Common myeloid progenitor, CD34-positive (primary cell): ENCODE data around the gene RMP24.

Experiments used
- CTCF ChIA-PET: fragments of 350-600 bp; sonication (Branson Sonifier 250); formaldehyde crosslinking; loops from one replicate; lab custom pipeline; 2021; ENCODE audit warnings: antibody characterized with exemption; lab: Charles Lee
- POLR2A ChIA-PET: fragments of 350-600 bp; sonication (Branson Sonifier 250); formaldehyde crosslinking; loops from one replicate; lab custom pipeline; 2021; ENCODE audit warnings: antibody characterized with exemption; lab: Charles Lee
- DNase-seq, 3 donors: peaks; one replicate each; pipeline versions ENCODE4 v3.0.0 to v3.0.0-alpha.2; 2013
- H3K27ac ChIP-seq, 2 experiments: 1 replicate in 1 of 2; 2 replicates in 1 of 2; pipeline ENCODE4 v1.7.0; 2013; ENCODE audit warnings: inconsistent platforms in 2 of 2, low read length in 2 of 2, mild to moderate bottlenecking in 2 of 2, low read depth in 1 of 2, moderate library complexity in 1 of 2; ENCODE audit not compliant: severe bottlenecking in 2 of 2, insufficient read depth in 1 of 2, poor library complexity in 1 of 2
- H3K27me3 ChIP-seq, 5 experiments: replicated peaks in 2 of 5; 1 replicate in 3 of 5; 2 replicates in 2 of 5; pipeline versions ENCODE4 v1.6.1 to v1.7.0; 2013; ENCODE audit warnings: low read length in 4 of 5, mild to moderate bottlenecking in 2 of 5, moderate library complexity in 2 of 5, inconsistent platforms in 1 of 5; ENCODE audit not compliant: insufficient read depth in 5 of 5, control insufficient read depth in 4 of 5
- H3K36me3 ChIP-seq, 4 experiments: 1 replicate in 2 of 4; 2 replicates in 2 of 4; pipeline versions ENCODE4 v1.6.1 to v1.7.0; 2013; ENCODE audit warnings: low read length in 3 of 4, control low read depth in 1 of 4, mild to moderate bottlenecking in 1 of 4; ENCODE audit not compliant: control insufficient read depth in 4 of 4, insufficient read depth in 4 of 4
- H3K4me1 ChIP-seq, 4 experiments: 1 replicate in 3 of 4; 2 replicates in 1 of 4; pipeline versions ENCODE4 v1.6.1 to v1.7.1; 2013; ENCODE audit warnings: low read length in 3 of 4, mild to moderate bottlenecking in 3 of 4, control low read depth in 1 of 4, inconsistent platforms in 1 of 4, moderate library complexity in 1 of 4; ENCODE audit not compliant: control insufficient read depth in 4 of 4, insufficient read depth in 4 of 4; ENCODE audit errors: control extremely low read depth in 1 of 4
- H3K4me3 ChIP-seq, 7 experiments: 1 replicate in 4 of 7; 2 replicates in 3 of 7; pipeline versions ENCODE4 v1.5.1 to v1.7.0; 2013; ENCODE audit warnings: mild to moderate bottlenecking in 7 of 7, low read length in 6 of 7, moderate library complexity in 6 of 7, inconsistent platforms in 2 of 7, low read depth in 2 of 7, control low read depth in 1 of 7; ENCODE audit not compliant: insufficient read depth in 4 of 7, control insufficient read depth in 1 of 7; ENCODE audit errors: extremely low read depth in 1 of 7
- H3K9me3 ChIP-seq, 5 experiments: 1 replicate in 4 of 5; 2 replicates in 1 of 5; pipeline versions ENCODE4 v1.6.1 to v1.7.1; 2013; ENCODE audit warnings: low read length in 4 of 5, mild to moderate bottlenecking in 2 of 5, inconsistent platforms in 1 of 5, low read depth in 1 of 5, moderate library complexity in 1 of 5; ENCODE audit not compliant: control insufficient read depth in 4 of 5, insufficient read depth in 2 of 5; ENCODE audit errors: control extremely low read depth in 1 of 5
- WGBS: methylation state at CpG from one replicate; pipeline ENCODE4 v1.1.5; 2013; ENCODE audit not compliant: insufficient coverage; 5-methylcytosine and 5-hydroxymethylcytosine counted together

Gene RMP24

GRCh38 chr18:35972197-35973000 is at the start of gene RMP24:
Gene RMP24 (plus strand): TSS chr18:35972679.
- POLR2A ChIA-PET: interaction anchor here (0.6 kb wide), 1 partner anchor 11 kb away, joined by 3 read pairs; no protein-coding TSS in a partner anchor
- Histone ChIP-seq H3K4me3 (peak within 1 kb of the TSS; percentile 80 to 95 (median 91)), H3K27me3 (no peaks in the 10 kb centered on the region), H3K36me3 (peaks cover 13 to 23% (median 16%) of the 10 kb centered on the region in 4 experiments), H3K9me3 (no peaks in the 10 kb centered on the region), H3K4me1 (peaks cover 16 to 40% (median 25%) of the 10 kb centered on the region in 4 experiments), H3K27ac (peak within 1 kb of the TSS; percentile 83 to 91)
- WGBS: 0% methylated on average over 68 of the region's 73 CpGs
- peak; percentile 95 to 97 (median 96) for DNase-seq
- CTCF ChIA-PET: no interaction called here

GRCh38 chr18:35923939-35924684 is 48.4 kb upstream of the RMP24 start:
- CTCF ChIA-PET: interaction anchor here (1.8 kb wide), 1 partner anchor 9 kb away, joined by 4 read pairs; no protein-coding TSS in a partner anchor
- 69% methylated on average over 3 of the region's 4 CpGs for WGBS

GRCh38 chr18:35926884-35927283 is 45.6 kb upstream of the RMP24 start:
- DNase-seq: no peak
- Histone ChIP-seq H3K27ac (no peak overlapping the region), H3K9me3 (peaks cover 0 to 10% (median 5%) of the 10 kb centered on the region in 5 experiments), H3K4me1 (no peaks in the 10 kb centered on the region), H3K27me3 (no peaks in the 10 kb centered on the region), H3K36me3 (no peaks in the 10 kb centered on the region), H3K4me3 (no peak overlapping the region)
- POLR2A ChIA-PET: no interaction called here
- WGBS: 99% methylated on average over 9 of the region's 11 CpGs
- CTCF ChIA-PET: interaction anchor here (1.6 kb wide), 1 partner anchor 15 kb away, joined by 4 read pairs; no protein-coding TSS in a partner anchor

More at GRCh38 chr18:35923939-35924684, 48.4 kb upstream of the RMP24 start:
- no peak overlapping the region for H3K27ac ChIP-seq
- H3K4me1 ChIP-seq: no peaks in the 10 kb centered on the region
- POLR2A ChIA-PET: no interaction called here
- H3K9me3 ChIP-seq: peaks cover 0 to 2% (median 0%) of the 10 kb centered on the region in 5 experiments
- H3K4me3 ChIP-seq: no peak overlapping the region
- H3K36me3 ChIP-seq: no peaks in the 10 kb centered on the region
- DNase-seq: no peak
- no peaks in the 10 kb centered on the region for H3K27me3 ChIP-seq

- DNase-seq: no peak
- Histone ChIP-seq H3K4me1 (no peaks in the 10 kb centered on the region), H3K4me3 (no peak overlapping the region), H3K27me3 (no peaks in the 10 kb centered on the region), H3K9me3 (peaks cover 0 to 10% (median 5%) of the 10 kb centered on the region in 5 experiments), H3K27ac (no peak overlapping the region), H3K36me3 (no peaks in the 10 kb centered on the region)
- WGBS: 100% methylated on average over 1 of the region's 3 CpGs
- ChIA-PET POLR2A (no interaction called here), CTCF (interaction anchor here (1.6 kb wide), 1 partner anchor 14 kb away, joined by 4 read pairs; no protein-coding TSS in a partner anchor)
Measured at GRCh38 chr18:35927430-35927829, 45.0 kb upstream of the RMP24 start.

DNA sequence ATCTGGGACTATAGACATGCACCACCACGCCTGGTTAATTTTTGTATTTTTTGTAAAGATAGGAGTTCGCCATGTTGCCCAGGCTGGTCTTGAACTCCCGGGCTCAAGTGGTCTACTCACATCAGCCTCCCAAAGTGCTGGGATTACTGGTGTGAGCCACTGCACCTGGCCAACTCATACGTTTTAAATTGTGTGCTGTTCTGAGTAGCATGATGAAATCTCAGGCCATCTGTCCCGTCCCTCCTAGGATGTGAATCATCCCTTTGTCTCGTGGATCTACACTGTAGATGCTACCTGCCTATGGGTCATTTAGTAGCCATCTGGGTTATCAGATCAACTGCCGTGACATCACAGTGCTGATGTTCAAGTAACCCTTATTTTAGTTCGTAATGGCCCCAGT is 38.5 kb upstream of the RMP24 start:
- no peaks in the 10 kb centered on the region for H3K36me3 ChIP-seq
- H3K4me1 ChIP-seq: no peaks in the 10 kb centered on the region
- ChIA-PET CTCF (no interaction called here), POLR2A (no interaction called here)
- H3K27me3 ChIP-seq: no peaks in the 10 kb centered on the region
- 96% methylated on average over 6 of the region's 8 CpGs for WGBS
- DNase-seq: no peak
- peaks cover 1 to 10% (median 5%) of the 10 kb centered on the region in 5 experiments for H3K9me3 ChIP-seq
- no peak overlapping the region for H3K27ac ChIP-seq
- H3K4me3 ChIP-seq: no peak overlapping the region

DNA sequence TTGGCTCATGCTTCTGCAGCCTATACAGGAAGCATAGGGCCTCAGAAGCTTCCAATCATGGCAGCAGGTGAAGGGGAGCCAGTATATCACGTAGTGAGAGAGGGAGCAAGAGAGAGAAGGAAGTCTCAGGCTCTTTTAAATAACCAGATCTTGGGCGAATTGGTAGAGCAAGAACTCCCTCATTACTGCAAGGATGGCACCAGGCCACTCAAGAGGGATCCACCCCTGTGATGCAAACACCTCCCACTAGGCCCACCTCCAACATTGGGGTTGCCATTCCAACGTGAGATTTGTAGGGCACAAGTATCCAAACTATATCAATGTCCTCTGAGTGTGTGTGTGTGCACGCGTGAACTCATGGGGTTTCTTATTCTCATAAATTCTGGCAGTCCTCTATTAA is 37.6 kb upstream of the RMP24 start:
- peaks cover 1 to 6% (median 3%) of the 10 kb centered on the region in 5 experiments for H3K9me3 ChIP-seq
- H3K36me3 ChIP-seq: no peaks in the 10 kb centered on the region
- no peak overlapping the region for H3K27ac ChIP-seq
- ChIA-PET POLR2A (no interaction called here), CTCF (no interaction called here)
- H3K4me3 ChIP-seq: no peak overlapping the region
- 83% methylated on average over 3 of the region's 5 CpGs for WGBS
- DNase-seq: no peak
- no peaks in the 10 kb centered on the region for H3K27me3 ChIP-seq
- no peaks in the 10 kb centered on the region for H3K4me1 ChIP-seq
